Measurements from ENCODE around the gene ADARB1.

The ADARB1 gene

GRCh38 chr21:45208627-45208951 lies 134.2 kb downstream of the ADARB1 start:
- H3K9me3 ChIP-seq (ENCODE audit: insufficient read depth, low read length, severe bottlenecking), result no peaks in the 10 kb centered on the region
- no peak overlapping the region for H2AFZ ChIP-seq (ENCODE audit: low read depth, low read length)
- H3K27ac ChIP-seq (ENCODE audit: low read length), result no peak overlapping the region
- H3K4me1 ChIP-seq (ENCODE audit: insufficient read depth, low read length), result no peaks in the 10 kb centered on the region
- no peaks in the 10 kb centered on the region for H4K20me1 ChIP-seq (ENCODE audit: insufficient read depth, low read length)
- no peak for TF ChIP-seq EZH2 (IDR thresholded peaks at IDR 0.05; ENCODE audit: borderline replicate concordance, low read depth, low read length, severe bottlenecking)
- TF ChIP-seq, protein P1, sequence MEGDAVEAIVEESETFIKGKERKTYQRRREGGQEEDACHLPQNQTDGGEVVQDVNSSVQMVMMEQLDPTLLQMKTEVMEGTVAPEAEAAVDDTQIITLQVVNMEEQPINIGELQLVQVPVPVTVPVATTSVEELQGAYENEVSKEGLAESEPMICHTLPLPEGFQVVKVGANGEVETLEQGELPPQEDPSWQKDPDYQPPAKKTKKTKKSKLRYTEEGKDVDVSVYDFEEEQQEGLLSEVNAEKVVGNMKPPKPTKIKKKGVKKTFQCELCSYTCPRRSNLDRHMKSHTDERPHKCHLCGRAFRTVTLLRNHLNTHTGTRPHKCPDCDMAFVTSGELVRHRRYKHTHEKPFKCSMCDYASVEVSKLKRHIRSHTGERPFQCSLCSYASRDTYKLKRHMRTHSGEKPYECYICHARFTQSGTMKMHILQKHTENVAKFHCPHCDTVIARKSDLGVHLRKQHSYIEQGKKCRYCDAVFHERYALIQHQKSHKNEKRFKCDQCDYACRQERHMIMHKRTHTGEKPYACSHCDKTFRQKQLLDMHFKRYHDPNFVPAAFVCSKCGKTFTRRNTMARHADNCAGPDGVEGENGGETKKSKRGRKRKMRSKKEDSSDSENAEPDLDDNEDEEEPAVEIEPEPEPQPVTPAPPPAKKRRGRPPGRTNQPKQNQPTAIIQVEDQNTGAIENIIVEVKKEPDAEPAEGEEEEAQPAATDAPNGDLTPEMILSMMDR (IDR thresholded peaks at IDR 0.05; ENCODE audit: borderline replicate concordance, extremely low read depth, low read length, poor library complexity, severe bottlenecking), result no peak
- DNase-seq (no peak), ATAC-seq (ENCODE audit: insufficient read depth, low read depth) (no peak)
- H3K79me2 ChIP-seq (ENCODE audit: insufficient read depth, low read length), result no peaks in the 10 kb centered on the region
- H3K27me3 ChIP-seq (ENCODE audit: insufficient read depth, low read length, poor library complexity), result no peaks in the 10 kb centered on the region
- H3K9ac ChIP-seq (ENCODE audit: low read depth, low read length), result no peak overlapping the region
- no peak overlapping the region for H3K4me3 ChIP-seq (ENCODE audit: low read depth in 1 of 2, low read length in 2 of 2)
- peaks cover 45% of the 10 kb centered on the region for H3K36me3 ChIP-seq (ENCODE audit: insufficient read depth, low read length)
- H3K4me2 ChIP-seq (ENCODE audit: insufficient read depth, low read length), result no peak overlapping the region

- Histone ChIP-seq H2AFZ (ENCODE audit: low read depth, low read length) (no peak overlapping the region), H3K27me3 (ENCODE audit: insufficient read depth, low read length, poor library complexity) (no peaks in the 10 kb centered on the region), H3K4me3 (ENCODE audit: low read depth in 1 of 2, low read length in 2 of 2) (no peak overlapping the region), H3K4me1 (ENCODE audit: insufficient read depth, low read length) (no peaks in the 10 kb centered on the region), H3K4me2 (ENCODE audit: insufficient read depth, low read length) (no peak overlapping the region), H3K79me2 (ENCODE audit: insufficient read depth, low read length) (no peaks in the 10 kb centered on the region), H3K9ac (ENCODE audit: low read depth, low read length) (no peak overlapping the region), H3K36me3 (ENCODE audit: insufficient read depth, low read length) (peaks cover 41% of the 10 kb centered on the region), H3K27ac (ENCODE audit: low read length) (no peak overlapping the region), H4K20me1 (ENCODE audit: insufficient read depth, low read length) (no peaks in the 10 kb centered on the region), H3K9me3 (ENCODE audit: insufficient read depth, low read length, severe bottlenecking) (no peaks in the 10 kb centered on the region)
- ATAC-seq (ENCODE audit: insufficient read depth, low read depth) (no peak), DNase-seq (no peak)
- TF ChIP-seq, protein P1 (IDR thresholded peaks at IDR 0.05; ENCODE audit: borderline replicate concordance, extremely low read depth, low read length, poor library complexity, severe bottlenecking), result no peak
- no peak for TF ChIP-seq EZH2 (IDR thresholded peaks at IDR 0.05; ENCODE audit: borderline replicate concordance, low read depth, low read length, severe bottlenecking)
Observed at GRCh38 chr21:45209046-45209445, 134.7 kb downstream of the ADARB1 start.

- Histone ChIP-seq H4K20me1 (ENCODE audit: insufficient read depth, low read length) (no peaks in the 10 kb centered on the region), H3K9me3 (ENCODE audit: insufficient read depth, low read length, severe bottlenecking) (no peaks in the 10 kb centered on the region), H3K4me2 (ENCODE audit: insufficient read depth, low read length) (no peak overlapping the region), H2AFZ (ENCODE audit: low read depth, low read length) (no peak overlapping the region), H3K79me2 (ENCODE audit: insufficient read depth, low read length) (no peaks in the 10 kb centered on the region), H3K27me3 (ENCODE audit: insufficient read depth, low read length, poor library complexity) (no peaks in the 10 kb centered on the region), H3K4me1 (ENCODE audit: insufficient read depth, low read length) (no peaks in the 10 kb centered on the region), H3K9ac (ENCODE audit: low read depth, low read length) (no peak overlapping the region), H3K27ac (ENCODE audit: low read length) (no peak overlapping the region), H3K4me3 (ENCODE audit: low read depth in 1 of 2, low read length in 2 of 2) (no peak overlapping the region), H3K36me3 (ENCODE audit: insufficient read depth, low read length) (peaks cover 33% of the 10 kb centered on the region)
- TF ChIP-seq, protein P1 (IDR thresholded peaks at IDR 0.05; ENCODE audit: borderline replicate concordance, extremely low read depth, low read length, poor library complexity, severe bottlenecking), result no peak
- no peak for TF ChIP-seq EZH2 (IDR thresholded peaks at IDR 0.05; ENCODE audit: borderline replicate concordance, low read depth, low read length, severe bottlenecking)
- ATAC-seq (ENCODE audit: insufficient read depth, low read depth) (no peak), DNase-seq (no peak)
Observed at GRCh38 chr21:45209685-45210284, 135.4 kb downstream of the ADARB1 start.
